PC-3 (cell line): Measurements from ENCODE around the gene ANKS1B.

Experiments used
- EZH2 ChIP-seq: fragments of 300-600 bp; sonication (generic); IDR thresholded peaks from one replicate; pipeline ENCODE4 v1.6.1; 2017; ENCODE audit warnings: antibody characterized with exemption, mild to moderate bottlenecking, low read length; ENCODE audit not compliant: unreplicated experiment
- EZH2phosphoT487 ChIP-seq: fragments of 300-600 bp; sonication (generic); IDR thresholded peaks from 2 replicates; pipeline ENCODE4 v1.6.1; 2018; ENCODE audit warnings: mild to moderate bottlenecking, antibody characterized with exemption, low read length, borderline replicate concordance
- TF ChIP-seq, protein P1 (sequence below): fragments of 300-600 bp; sonication (generic); conservative IDR thresholded peaks from 2 replicates; pipeline ENCODE4 v1.5.1; 2017; ENCODE audit warnings: antibody characterized with exemption, low read depth, mild to moderate bottlenecking, low read length

DNA sequence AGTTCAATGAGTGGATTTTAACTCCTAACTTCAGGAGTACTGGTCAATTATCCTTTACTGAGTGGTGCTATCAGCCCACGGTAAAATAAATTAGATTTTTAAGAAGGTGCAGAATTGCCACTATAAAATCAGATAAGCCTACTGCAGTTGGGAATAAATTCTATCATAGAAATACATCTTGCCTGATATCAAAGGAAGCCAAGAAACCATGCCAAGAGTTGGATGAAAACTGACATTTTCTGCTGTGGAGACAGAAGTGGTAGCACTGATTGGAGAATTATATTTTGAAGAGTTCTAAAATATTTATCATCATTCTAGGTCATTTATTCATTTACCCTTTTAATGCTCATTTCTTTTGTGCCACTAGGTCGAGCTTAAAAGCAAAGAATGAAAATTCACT is 874.5 kb downstream of the ANKS1B start:
- TF ChIP-seq, protein P1, sequence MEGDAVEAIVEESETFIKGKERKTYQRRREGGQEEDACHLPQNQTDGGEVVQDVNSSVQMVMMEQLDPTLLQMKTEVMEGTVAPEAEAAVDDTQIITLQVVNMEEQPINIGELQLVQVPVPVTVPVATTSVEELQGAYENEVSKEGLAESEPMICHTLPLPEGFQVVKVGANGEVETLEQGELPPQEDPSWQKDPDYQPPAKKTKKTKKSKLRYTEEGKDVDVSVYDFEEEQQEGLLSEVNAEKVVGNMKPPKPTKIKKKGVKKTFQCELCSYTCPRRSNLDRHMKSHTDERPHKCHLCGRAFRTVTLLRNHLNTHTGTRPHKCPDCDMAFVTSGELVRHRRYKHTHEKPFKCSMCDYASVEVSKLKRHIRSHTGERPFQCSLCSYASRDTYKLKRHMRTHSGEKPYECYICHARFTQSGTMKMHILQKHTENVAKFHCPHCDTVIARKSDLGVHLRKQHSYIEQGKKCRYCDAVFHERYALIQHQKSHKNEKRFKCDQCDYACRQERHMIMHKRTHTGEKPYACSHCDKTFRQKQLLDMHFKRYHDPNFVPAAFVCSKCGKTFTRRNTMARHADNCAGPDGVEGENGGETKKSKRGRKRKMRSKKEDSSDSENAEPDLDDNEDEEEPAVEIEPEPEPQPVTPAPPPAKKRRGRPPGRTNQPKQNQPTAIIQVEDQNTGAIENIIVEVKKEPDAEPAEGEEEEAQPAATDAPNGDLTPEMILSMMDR = no peak
- TF ChIP-seq EZH2 (no peak), EZH2phosphoT487 (no peak)
